Heart left ventricle (tissue), 16 donors: ENCODE results near the gene KLHL29. TPM values are rescaled to one million over a fixed set of nuclear protein-coding genes. Genes with fewer than 3 reads are reported as not detected.
"Not testable (repeated sequence)": the region's sequence is repeated elsewhere in the genome, so short reads cannot be mapped to it uniquely, and the experiment has no call there.

Source experiments
- ATAC-seq, 4 donors: fragments of 200-7000 bp; cut with Tn5 transposase; one replicate each; pipeline ENCODE4 v1.9.1; 2020 to 2022; ENCODE audit warnings: moderate library complexity in 4 of 4, mild to moderate bottlenecking in 3 of 4, moderate number of reproducible peaks in 1 of 4
- DNase-seq, 5 donors: peaks; one replicate each; pipeline ENCODE4 v3.0.0-alpha.2; 2020
- H3K27ac ChIP-seq, 12 donors: fragments of 200-600 bp; sonication (generic) in 4 of 12; one replicate each; pipeline versions ENCODE4 v1.5.0 to v1.8.0; 2016 to 2022; ENCODE audit warnings: mild to moderate bottlenecking in 2 of 12
- H3K27me3 ChIP-seq, 9 donors: fragments of 200-600 bp; sonication (generic) in 2 of 9; one replicate each; pipeline versions ENCODE4 v1.5.1 to v1.8.0; 2016 to 2022; ENCODE audit warnings: mild to moderate bottlenecking in 3 of 9
- H3K36me3 ChIP-seq, 9 donors: fragments of 200-600 bp; sonication (generic) in 2 of 9; one replicate each; pipeline versions ENCODE4 v1.5.0 to v1.8.0; 2018 to 2022; ENCODE audit warnings: mild to moderate bottlenecking in 2 of 9
- H3K4me1 ChIP-seq, 12 donors: fragments of 200-600 bp; sonication (generic) in 4 of 12; one replicate each; pipeline versions ENCODE4 v1.5.0 to v1.8.0; 2016 to 2022; ENCODE audit warnings: mild to moderate bottlenecking in 3 of 12
- H3K4me3 ChIP-seq, 12 donors: fragments of 200-600 bp; sonication (generic) in 4 of 12; one replicate each; pipeline versions ENCODE4 v1.5.0 to v1.8.0; 2017 to 2022; ENCODE audit warnings: mild to moderate bottlenecking in 9 of 12, moderate library complexity in 4 of 12
- H3K9me3 ChIP-seq, 12 donors: fragments of 200-600 bp; sonication (generic) in 4 of 12; one replicate each; pipeline versions ENCODE4 v1.5.0 to v1.8.0; 2016 to 2022; ENCODE audit warnings: mild to moderate bottlenecking in 1 of 12
- POLR2A ChIP-seq, 2 donors: fragments of 450-650 bp; IDR thresholded peaks; one replicate each; pipeline ENCODE4 v1.6.1; 2017; ENCODE audit warnings: antibody characterized with exemption in 2 of 2, mild to moderate bottlenecking in 2 of 2, moderate library complexity in 2 of 2
- WGBS, 4 donors: extraction: QIAGEN DNeasy Blood & Tissue Kit in 2 of 4; methylation state at CpG; one replicate each; pipeline versions ENCODE4 v1.1.5 to v1.1.7; 2013 to 2018; 5-methylcytosine and 5-hydroxymethylcytosine counted together
- intact Hi-C, 10 donors: fragments of 100-400 bp; cut with DNase I; formaldehyde crosslinking; loops; one replicate each; pipeline versions ENCODE4 v1.11.1 to v1.14.2; 2022
- polyA plus RNA-seq, 2 donors: library from polyadenylated mRNA; stranded (reverse); fragments of 200-250 nt; gene quantifications; one replicate each; pipeline ENCODE4 v1.2.3, GENCODE V29; 2013
- total RNA-seq, 9 donors: library from RNA; depleted of rRNA in 2 of 9; stranded (reverse); fragments of >200 nt in 2 of 9; fragmentation: NEBNext Ultra II Directional in 3 of 9; extraction: Animal tissue kit (Norgen Biotek cat#: 25700) in 3 of 9; gene quantifications; one replicate each; pipeline versions ENCODE4 v1.1.0 to v1.2.4, GENCODE V29; 2016 to 2023
- TF ChIP-seq, protein P1 (sequence below), 12 donors: fragments of 200-600 bp; sonication (generic) in 4 of 12; IDR thresholded peaks; one replicate each; pipeline versions ENCODE4 v1.5.0 to v1.8.0; 2018 to 2022; ENCODE audit warnings: antibody characterized with exemption in 12 of 12, mild to moderate bottlenecking in 5 of 12
- donor health status: ischemic (EF 13 %, LVEDD 7.1; RV severe dilation, severe dysfunction).
- donor health status: healthy with polysubstance abuse.
- donor health status: DM: no; HTN: yes; CAD: no.
- donor health status: DM: no; HTN: no; CAD: no.
- donor health status: ischemic (EF 25% LVEDD 6.9; RV normal size, moderate dysfunction).
- donor health status: ischemic (EF 25% LVEDD 5.7; RV mildly dilated, moderate dysfunction).
- donor health status: healthy.
- donor health status: DM: yes; HTN: yes; CAD: no.
- donor health status: ischemic (EF 35%, LVEDD 5.7; RV mildly dilated, moderate dysfunction).
- donor health status: nonischemic (EF 11% LVEDD 7.7; RV severe dilation, severe dysfunction).
- donor health status: DM: yes; HTN: yes; CAD: no.
- donor health status: PGD.
- donor health status: ischemic (EF 29% LVEDD 5.4; RV normal size, mild dysfunction).
- donor health status: nonischemic (EF 23%, LVEDD 6.1; RV moderate dilation, normal function).

Gene KLHL29
- total and polyA plus RNA-seq, 11 donors, result 0.74 to 2.7 (median 1.1) TPM

DNA sequence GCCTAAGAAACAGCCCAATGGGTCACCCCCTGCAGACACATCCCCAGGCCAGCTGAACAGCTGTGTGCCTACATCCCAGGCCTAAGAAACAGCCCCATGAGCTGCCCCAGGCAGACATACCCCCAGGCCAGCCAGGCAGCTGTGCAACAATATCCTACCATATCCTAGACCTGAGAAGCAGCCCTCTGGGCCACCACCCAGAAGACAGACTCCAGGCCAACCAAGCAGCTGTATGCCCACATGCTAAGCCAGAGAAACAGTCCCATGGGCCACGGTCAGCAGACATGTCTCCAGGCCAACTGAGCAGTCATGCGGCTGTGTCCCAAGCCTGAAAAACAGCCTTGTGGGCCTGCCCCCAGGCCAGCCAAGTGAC, 336.5 kb downstream of the KLHL29 start:
- no peak for TF ChIP-seq POLR2A (IDR thresholded peaks at IDR 0.05)
- TF ChIP-seq, protein P1, sequence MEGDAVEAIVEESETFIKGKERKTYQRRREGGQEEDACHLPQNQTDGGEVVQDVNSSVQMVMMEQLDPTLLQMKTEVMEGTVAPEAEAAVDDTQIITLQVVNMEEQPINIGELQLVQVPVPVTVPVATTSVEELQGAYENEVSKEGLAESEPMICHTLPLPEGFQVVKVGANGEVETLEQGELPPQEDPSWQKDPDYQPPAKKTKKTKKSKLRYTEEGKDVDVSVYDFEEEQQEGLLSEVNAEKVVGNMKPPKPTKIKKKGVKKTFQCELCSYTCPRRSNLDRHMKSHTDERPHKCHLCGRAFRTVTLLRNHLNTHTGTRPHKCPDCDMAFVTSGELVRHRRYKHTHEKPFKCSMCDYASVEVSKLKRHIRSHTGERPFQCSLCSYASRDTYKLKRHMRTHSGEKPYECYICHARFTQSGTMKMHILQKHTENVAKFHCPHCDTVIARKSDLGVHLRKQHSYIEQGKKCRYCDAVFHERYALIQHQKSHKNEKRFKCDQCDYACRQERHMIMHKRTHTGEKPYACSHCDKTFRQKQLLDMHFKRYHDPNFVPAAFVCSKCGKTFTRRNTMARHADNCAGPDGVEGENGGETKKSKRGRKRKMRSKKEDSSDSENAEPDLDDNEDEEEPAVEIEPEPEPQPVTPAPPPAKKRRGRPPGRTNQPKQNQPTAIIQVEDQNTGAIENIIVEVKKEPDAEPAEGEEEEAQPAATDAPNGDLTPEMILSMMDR (IDR thresholded peaks at IDR 0.05), result no peak
- intact Hi-C loops, result no loop called here
- peaks cover 0 to 9% (median 0%) of the 10 kb centered on the region in 12 donors for H3K4me1 ChIP-seq
- H3K27me3 ChIP-seq, result no peaks in the 10 kb centered on the region
- DNase-seq (no peak), ATAC-seq (peak in 1 of 4 donors; percentile 46)
- H3K9me3 ChIP-seq, result peaks cover 0 to 40% (median 16%) of the 10 kb centered on the region in 12 donors
- no peak overlapping the region for H3K4me3 ChIP-seq
- no peak overlapping the region for H3K27ac ChIP-seq
- WGBS, 4 donors, result 85 to 98% (median 93%) methylated on average over 2 of the region's 2 CpGs
- peaks cover 0 to 29% (median 3%) of the 10 kb centered on the region in 9 donors for H3K36me3 ChIP-seq

DNA sequence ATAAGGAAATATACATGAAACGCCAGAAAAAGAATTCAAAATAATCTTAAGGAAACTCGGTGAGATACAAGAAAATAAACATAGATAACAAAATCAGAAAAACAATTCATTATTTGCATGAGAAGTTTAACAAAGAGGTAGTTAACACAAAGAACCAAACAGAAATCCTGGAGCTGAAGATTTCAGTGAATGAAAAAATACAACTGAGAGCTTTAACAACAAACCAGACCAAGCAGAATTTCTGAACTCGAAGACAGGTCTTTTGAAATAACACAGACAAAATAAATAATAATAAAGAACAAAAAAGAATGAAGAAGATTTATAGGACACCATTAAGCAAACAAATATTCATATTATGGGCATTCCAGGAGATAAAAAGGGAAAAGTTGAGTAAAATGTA, 337.3 kb downstream of the KLHL29 start:
- intact Hi-C loops, result no loop called here
- peaks cover 0 to 9% (median 0%) of the 10 kb centered on the region in 12 donors for H3K4me1 ChIP-seq
- DNase-seq (no peak), ATAC-seq (no peak)
- H3K27me3 ChIP-seq, result no peaks in the 10 kb centered on the region
- peaks cover 0 to 32% (median 3%) of the 10 kb centered on the region in 9 donors for H3K36me3 ChIP-seq
- H3K4me3 ChIP-seq, result no peak overlapping the region
- H3K27ac ChIP-seq, result no peak overlapping the region
- 96 to 99% (median 97%) methylated on average over 3 of the region's 3 CpGs for WGBS, 4 donors
- H3K9me3 ChIP-seq, result peaks cover 0 to 40% (median 16%) of the 10 kb centered on the region in 12 donors
- no peak for TF ChIP-seq POLR2A (IDR thresholded peaks at IDR 0.05)
- TF ChIP-seq, protein P1 (IDR thresholded peaks at IDR 0.05), result no peak

DNA sequence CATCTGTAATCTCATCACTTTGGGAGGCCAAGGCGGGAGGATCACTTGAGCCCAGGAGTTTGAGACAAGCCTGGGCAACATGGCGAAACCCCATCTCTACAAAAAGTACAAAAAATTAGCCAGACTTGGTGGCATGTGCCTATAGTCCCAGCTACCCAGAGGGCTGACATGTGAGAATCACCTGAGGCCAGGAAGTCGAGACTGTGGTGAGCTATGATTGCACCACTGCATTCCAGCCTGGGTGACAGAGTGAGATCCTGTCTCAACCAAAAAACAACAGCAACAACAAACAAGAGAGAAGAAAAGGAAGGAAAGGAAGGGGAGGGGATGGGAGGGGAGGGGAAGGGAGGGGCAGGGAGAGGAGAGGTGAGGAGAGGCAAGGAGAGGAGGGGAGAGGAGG, 338.1 kb downstream of the KLHL29 start:
- H3K4me1 ChIP-seq, intact Hi-C loops, H3K27me3 ChIP-seq, DNase-seq, H3K4me3 ChIP-seq, H3K27ac ChIP-seq, ATAC-seq: not testable (repeated sequence)
- peaks cover 0 to 32% (median 3%) of the 10 kb centered on the region in 9 donors for H3K36me3 ChIP-seq
- peaks cover 0 to 40% (median 16%) of the 10 kb centered on the region in 12 donors for H3K9me3 ChIP-seq
- WGBS, 4 donors, result 95 to 97% (median 96%) methylated on average over 3 of the region's 3 CpGs

DNA sequence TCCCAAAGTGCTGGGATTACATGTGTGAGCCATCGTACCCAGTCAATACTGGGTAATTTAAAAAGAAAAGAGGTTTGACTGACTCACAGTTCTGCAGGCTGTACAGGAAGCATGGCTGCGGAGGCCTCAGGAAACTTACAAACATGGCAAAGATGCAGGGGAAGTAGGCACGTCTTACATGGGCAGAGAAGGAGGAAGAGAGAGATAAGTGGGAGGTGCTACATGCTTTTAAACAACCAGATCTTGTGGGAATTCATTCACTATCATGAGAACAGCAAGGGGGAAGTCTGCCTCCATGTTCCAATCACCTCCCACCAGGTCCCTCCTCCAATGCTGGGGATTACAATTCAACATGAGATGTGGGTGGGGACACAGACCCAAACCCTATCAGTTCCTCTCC, 349.4 kb downstream of the KLHL29 start:
- DNase-seq (no peak), ATAC-seq (no peak)
- no peaks in the 10 kb centered on the region for H3K27me3 ChIP-seq
- H3K4me1 ChIP-seq, result no peaks in the 10 kb centered on the region
- H3K4me3 ChIP-seq, result no peak overlapping the region
- TF ChIP-seq, protein P1 (IDR thresholded peaks at IDR 0.05), result no peak
- no peak for TF ChIP-seq POLR2A (IDR thresholded peaks at IDR 0.05)
- intact Hi-C loops, result no loop called here
- H3K9me3 ChIP-seq, result peaks cover 0 to 6% (median 0%) of the 10 kb centered on the region in 12 donors
- peaks cover 0 to 13% (median 0%) of the 10 kb centered on the region in 9 donors for H3K36me3 ChIP-seq
- no peak overlapping the region for H3K27ac ChIP-seq
- 81 to 87% (median 85%) methylated on average over 3 of the region's 3 CpGs for WGBS, 4 donors

DNA sequence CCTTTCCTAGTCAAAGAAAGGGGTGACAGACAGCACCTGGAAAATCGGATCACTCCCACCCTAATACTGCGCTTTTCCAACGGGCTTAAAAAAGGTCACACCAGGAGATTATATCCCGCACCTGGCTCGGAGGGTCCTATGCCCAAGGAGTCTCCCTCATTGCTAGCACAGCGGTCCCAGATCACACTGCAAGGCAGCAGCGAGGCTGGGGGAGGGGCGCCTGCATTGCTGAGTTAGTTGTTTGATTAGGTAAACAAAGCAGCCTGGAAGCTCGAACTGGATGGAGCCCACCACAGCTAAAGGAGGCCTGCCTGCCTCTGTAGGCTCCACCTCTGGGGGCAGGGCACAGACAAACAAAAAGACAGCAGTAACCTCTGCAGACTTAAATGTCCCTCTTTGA, 351.8 kb downstream of the KLHL29 start:
- intact Hi-C loops, H3K9me3 ChIP-seq, H3K27me3 ChIP-seq, ATAC-seq, H3K4me3 ChIP-seq, H3K4me1 ChIP-seq, H3K27ac ChIP-seq, DNase-seq: not testable (repeated sequence)
- WGBS, 4 donors, result 96 to 98% (median 97%) methylated on average over 9 of the region's 9 CpGs
- H3K36me3 ChIP-seq, result peaks cover 0 to 13% (median 0%) of the 10 kb centered on the region in 9 donors
